GM19438 (cell line): ENCODE data around the gene STARD9.
"Not testable (repeated sequence)": the region's sequence is repeated elsewhere in the genome, so short reads cannot be mapped to it uniquely, and the experiment has no call there.

ENCODE experiments used
- ATAC-seq: cut with Tn5 transposase; IDR thresholded peaks from one replicate; pipeline ENCODE4 v1.9.1; 2021; ENCODE audit warnings: low read depth; ENCODE audit not compliant: unreplicated experiment

The STARD9 gene

DNA sequence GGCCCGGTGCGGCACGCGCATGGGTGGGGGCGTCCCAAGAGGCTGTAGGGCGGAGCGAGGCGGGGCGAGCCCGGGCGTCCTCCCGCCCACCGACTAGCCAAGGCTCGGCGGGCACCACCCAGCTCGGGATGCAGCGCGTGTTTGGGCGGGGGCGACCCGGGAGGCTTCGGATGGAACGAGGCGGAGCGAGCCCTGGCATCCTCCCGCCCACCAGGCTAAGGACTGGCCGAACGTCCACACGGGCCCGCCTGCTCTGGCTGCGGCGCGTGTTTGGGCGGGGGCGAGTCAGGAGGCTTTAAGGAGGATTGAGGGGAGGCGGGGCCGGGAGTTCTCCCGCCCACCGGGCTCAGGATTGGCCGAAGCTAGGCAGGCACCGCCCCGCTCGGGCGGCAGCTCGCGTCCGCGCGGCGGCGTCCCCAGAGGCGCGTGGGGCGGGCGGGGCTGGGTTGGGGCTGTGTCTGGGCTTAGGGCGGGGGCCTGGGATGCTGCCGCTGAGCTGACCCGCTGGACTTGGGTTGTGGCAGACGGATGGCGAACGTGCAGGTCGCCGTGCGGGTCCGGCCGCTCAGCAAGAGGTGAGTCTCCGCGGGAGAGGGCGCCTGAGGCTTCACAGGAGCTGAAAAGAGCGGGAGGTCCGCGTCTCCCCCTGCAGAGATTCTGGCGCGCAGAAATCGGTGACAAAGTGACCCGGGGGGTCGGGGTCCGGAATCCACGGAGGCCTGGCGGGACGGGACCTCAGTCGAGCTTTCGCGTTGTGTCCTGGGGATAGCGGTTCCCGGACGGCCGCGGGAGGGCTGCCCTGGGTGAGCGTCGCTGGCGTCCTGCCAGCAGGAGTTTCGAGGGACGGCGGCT, at the start of gene STARD9:
STARD9 (plus strand) TSS at position 419 of the 852 bp plus-strand sequence; CDS start at position 529, 110 bp downstream.
- peak; percentile 91 for ATAC-seq

GRCh38 chr15:42528970-42529369, 46.4 kb upstream of the STARD9 start:
- ATAC-seq, result no peak

- no peak for ATAC-seq
Measured at GRCh38 chr15:42533246-42533645, 42.2 kb upstream of the STARD9 start.

- ATAC-seq, result no peak
Measured at GRCh38 chr15:42544853-42545629, 30.4 kb upstream of the STARD9 start.

GRCh38 chr15:42547918-42548248, 27.5 kb upstream of the STARD9 start:
- peak; percentile 21 for ATAC-seq

DNA sequence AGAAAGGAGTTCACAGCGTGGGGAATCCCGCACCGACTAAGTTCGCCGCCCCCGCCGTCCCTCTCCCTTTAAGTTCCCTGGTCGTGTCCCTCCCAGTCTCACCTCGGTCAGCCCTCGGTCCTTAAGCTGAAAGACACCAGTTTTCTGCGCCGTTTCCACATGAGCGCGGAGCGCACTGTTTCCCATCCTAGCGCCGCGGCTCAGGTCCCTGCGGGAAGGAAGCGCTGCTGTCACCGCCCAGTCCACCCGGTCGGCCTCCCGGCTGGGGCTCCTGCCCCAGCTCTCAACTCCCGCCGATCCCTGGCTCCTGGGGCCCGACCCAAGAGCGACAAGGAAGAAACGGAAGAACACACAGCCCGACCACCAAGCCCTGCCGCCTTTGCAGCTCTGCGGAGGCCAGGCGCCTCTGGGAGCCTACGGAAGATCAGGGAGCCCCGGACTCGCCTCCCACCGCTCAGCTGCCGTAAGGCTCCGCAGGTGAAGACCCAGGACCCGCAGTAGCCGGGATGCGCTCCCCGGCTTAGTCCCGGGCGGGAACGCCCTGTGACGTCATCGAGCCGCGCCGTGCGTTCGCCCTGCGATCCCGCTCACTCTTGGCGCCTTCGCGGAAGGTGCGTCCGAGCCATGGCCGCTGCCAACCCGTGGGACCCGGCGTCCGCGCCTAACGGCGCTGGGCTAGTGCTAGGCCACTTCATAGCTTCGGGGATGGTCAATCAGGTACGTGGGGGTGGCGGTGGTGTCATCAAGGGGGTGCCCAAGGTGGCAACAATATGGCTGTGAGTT, 27.0 kb upstream of the STARD9 start, which contains the start of the genes HAUS2 and LRRC57:
HAUS2 (plus strand) TSS at position 590 of the 783 bp plus-strand sequence; CDS start at position 625, 35 bp downstream.
LRRC57 (minus strand) TSS at position 545 of the 783 bp plus-strand sequence; CDS start at position 186, 359 bp downstream.
- ATAC-seq, result peak; percentile 74

DNA sequence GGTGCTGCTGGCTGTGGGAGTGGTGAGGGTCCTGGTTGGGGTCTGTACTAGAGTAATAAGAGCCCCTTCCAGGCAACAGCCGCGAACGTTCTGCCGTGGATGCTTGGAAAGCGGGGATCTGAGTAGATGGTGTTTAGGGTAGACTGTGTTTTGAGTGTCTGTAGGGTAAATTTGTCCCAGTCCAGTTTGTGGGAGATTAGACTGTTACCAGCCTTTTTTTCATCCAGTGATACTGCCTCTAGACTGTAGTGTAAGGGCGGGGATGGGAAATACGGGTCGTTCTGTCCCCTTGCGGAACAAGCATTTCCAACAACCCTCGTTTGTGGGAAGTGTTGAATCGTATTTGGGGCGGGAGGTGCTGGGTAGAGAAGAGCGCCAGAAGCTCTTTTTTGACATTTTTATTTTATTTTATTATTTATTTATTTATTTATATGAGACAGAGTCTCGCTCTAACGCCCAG, 26.3 kb upstream of the STARD9 start:
- peak; percentile 37 for ATAC-seq

GRCh38 chr15:42549741-42550392, 25.5 kb upstream of the STARD9 start:
- ATAC-seq, result no peak

GRCh38 chr15:42553554-42553953, 21.9 kb upstream of the STARD9 start:
- ATAC-seq, result no peak

DNA sequence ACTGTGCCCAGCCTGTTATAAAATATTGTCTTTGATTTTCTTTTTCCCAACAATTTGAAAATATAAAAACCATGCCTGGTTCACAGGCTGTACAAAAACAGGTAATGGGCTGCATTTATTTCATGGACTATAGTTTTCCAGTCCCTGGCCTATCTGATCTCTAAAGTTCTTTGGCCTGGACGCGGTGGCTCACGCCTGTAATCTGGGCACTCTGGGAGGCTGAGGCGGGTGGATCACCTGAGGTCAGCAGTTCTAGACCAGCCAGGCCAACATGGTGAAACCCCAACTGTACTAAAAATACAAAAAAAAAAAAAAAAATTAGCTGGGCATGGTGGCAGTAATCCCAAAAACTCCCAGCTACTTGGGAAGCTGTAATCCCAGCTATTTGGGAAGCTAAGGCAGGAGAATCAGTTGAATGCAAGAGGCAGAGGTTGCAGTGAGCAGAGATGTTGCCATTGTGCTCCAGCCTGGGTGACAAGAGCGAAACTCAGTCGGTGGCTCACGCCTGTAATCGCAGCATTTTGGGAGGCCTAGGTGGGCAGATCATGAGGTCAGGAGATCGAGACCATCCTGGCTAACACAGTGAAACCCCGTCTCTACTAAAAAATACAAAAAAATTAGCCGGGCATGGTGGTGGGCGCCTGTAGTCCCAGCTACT, 18.7 kb upstream of the STARD9 start:
- not testable (repeated sequence) for ATAC-seq

DNA sequence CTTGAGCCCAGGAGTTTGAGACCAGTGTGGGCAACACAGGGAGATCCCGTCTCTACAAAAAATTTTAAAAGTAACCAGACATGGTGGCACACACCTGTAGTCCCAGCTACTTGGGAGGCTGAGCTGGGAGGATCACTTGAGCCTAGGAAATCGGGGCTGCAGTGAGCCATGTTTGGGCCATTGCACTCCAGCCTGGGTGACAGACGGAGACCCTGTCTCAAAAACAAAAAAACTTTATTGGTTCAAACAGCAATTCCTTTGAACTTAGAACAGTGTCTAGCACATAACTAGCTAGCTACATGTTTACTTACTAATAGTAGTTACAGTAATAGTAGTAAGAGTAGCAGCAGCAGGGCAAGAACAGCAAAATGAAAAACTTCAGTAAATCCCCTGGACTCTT, 16.7 kb upstream of the STARD9 start:
- no peak for ATAC-seq

DNA sequence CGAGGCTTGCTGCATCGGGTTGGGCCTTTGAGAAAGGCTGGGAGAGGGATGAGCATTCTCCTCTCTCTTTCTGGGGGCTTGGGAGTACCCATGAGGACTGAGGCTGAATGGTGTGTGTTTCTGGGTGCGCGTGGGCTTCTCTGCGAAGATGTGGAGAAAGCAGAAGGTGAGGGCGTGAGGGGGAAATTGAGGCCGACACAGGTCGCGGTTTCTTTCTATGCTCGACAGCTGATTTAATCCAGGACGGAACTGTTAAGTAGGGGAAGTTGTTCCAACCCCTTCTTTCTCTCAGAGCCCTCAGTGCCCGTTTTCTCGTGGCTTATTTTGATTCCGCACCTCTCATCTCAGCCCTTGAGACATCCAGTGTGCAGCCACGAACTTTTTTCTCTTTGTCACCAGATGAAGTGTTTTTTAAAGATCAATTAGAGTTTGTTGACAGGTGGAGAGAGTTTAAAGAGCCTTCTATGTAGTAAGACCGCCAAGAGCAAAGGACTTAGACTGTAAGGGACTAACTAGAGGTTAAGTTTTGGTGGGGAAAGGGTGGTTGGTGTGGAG, 711 bp downstream of the STARD9 start:
- ATAC-seq, result no peak

- ATAC-seq, result no peak
Measured at GRCh38 chr15:42576776-42577175, 1.4 kb downstream of the STARD9 start.

DNA sequence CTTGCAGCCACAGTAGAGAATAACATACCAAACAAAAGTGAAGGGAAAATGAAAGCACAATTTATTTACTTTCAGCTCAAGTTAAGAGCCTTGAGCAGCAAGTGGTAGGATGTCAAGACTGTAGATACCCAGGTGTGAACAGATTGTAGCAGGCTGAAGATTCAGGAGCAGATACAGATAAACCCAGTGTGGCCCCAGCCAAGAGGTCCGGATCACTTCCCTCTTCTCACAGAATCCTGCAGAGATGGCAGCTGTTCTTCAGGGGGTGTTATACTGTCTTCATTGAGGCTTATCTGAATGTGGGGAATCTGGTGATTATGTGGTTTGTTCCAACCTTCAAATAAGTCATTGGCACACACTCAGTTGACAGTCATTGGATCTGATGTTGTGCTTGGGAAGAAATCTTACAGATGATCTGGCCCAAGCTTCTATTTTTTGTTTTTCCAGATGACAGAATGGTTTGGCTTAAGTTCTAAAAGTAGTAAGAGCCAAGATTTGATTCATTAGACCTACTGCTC, 2.2 kb downstream of the STARD9 start:
- no peak for ATAC-seq

GRCh38 chr15:42578984-42579537, 3.7 kb downstream of the STARD9 start:
- no peak for ATAC-seq

- peak; percentile 82 for ATAC-seq
Measured at GRCh38 chr15:42581272-42581730, 5.9 kb downstream of the STARD9 start.

DNA sequence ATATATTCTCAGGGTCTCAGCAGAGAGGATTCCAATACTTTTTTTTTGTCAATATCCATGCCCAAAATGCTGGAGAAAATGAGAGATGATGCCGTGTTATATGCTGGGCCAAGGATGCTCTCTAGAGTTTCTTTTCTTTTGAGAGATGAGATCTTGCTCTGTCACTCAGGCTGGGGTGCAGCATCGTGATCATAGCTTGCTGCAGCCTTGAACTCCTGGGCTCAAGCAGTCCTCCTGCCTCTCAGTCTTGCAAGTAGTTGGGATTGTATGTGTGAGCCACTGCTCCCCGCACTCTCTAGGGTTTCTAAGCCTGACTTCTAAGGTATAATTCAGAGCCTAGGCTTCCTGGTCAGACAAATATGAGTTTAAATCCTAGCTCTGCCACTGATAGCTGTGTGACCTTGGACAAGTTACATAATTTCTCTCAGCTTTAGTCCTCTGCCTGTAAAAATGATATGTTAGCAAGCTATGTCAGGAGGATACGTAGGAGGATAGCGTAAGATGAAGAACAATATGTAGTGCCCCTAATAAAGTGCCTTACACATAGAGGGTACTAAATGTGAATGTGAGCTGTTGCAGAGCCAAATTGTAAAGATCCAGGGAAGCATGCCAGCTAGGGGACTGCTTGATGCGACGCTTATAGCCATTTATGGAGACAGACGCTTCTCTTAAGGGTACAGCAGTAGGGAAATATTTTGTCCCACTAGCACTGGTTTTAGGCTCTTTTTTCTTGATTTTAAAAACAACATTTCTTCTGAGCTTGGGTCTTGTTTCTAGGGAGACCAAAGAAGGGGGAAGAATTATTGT, 7.4 kb downstream of the STARD9 start:
- no peak for ATAC-seq
